Activated CD4-positive, CD25-positive, alpha-beta regulatory T cell treated with anti-CD3 and anti-CD28 coated beads, Interleukin-2, amount 50 U/mL, for 16 hours (primary cell): ENCODE data around the gene LRRC18.

Experiments used
- DNase-seq: peaks from one replicate; pipeline ENCODE4 v3.0.0-alpha.2; 2020; ENCODE audit warnings: low read depth, low spot score

The LRRC18 gene

GRCh38 chr10:48939790-48940325, at the start of gene LRRC18:
LRRC18 (minus strand) TSS chr10:48939840; CDS start chr10:48914155, 25,685 bp downstream.
- DNase-seq: no peak

GRCh38 chr10:48985621-48986158, 46.0 kb upstream of the LRRC18 start:
- no peak for DNase-seq

DNA sequence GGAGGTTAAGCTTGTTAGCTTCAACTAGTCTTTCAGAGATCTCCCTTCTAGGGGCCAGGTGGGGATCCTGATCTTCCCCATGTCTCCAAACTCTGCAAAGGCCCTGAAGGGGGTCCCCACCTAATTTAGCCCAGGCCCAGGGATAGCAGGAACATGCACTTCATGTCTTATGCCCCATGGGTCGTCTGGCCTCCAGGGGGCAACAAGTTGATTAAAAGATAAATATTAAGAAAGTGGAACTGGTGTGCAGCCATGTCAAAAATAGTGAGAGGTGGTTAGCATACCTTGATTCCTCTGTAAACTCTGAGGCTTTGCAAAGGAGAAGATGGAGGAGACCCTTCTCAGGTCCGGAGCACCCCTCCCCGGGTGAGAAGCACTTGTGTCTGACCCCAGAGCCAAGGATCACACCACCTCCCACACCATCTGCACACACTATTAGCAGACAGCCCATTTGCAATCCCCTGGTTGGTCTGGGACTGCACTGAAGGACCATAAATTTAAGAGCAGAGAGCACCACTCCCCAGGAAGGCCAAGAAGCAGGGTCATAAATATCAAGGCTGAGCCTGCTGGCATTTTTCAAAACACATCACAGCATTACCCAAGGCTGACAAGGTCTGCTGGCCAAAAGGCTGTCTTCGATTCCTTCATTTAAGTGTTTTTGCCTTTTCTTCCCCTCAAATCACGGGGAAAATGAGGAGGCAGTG, 44.2 kb upstream of the LRRC18 start:
- DNase-seq: no peak

- DNase-seq: no peak
These were observed 42.9 kb upstream of the LRRC18 start for GRCh38 chr10:48982584-48982983.

GRCh38 chr10:48981310-48981907, 41.8 kb upstream of the LRRC18 start:
- no peak for DNase-seq

- DNase-seq: no peak
These were observed 38.7 kb upstream of the LRRC18 start for GRCh38 chr10:48978318-48978717.

DNA sequence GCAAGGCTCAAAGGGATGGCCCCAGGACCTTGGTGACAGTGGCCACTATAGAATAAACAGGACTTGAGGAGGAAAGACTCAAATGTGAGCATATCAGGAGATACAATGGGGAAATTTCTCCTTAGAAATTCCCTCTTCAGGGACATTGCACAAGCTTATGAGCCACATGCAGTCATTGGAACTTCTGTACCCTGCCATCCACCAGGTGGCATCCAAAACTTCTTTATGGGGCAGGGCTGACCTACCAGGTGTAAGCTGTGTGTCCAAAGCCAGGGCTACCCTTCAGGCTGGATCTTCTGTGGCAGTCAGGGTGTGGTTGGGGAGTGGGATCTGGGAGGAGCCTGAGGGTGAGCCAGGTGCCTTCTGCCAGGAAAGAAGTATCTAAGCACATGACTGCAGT, 36.6 kb upstream of the LRRC18 start:
- no peak for DNase-seq

DNA sequence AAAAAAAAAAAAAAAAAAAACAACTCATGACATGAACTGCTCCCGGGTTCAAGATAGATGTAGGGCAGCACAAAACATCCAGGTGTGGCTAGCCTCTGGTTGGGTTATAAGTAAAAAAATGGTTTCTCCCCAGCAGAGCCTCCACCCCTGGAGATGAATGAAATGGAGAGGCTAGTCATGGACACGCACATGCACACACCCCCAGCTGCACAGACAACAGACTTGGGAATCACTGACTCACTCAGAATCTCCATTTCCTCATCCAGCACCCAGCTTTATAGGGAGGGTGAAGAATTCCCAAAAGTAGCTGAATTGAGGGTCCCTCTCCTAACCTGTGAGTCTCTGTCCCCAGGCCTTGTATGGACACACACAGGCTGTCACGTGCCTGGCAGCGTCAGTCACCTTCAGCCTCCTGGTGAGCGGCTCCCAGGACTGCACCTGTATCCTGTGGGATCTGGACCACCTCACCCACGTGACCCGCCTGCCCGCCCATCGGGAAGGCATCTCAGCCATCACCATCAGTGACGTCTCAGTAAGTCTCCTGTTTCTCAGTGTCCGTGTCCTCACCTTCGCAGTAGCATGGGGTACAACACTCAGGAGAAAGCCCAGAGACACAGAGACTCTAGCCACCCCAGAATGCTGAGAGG, 35.0 kb upstream of the LRRC18 start:
- DNase-seq: no peak

DNA sequence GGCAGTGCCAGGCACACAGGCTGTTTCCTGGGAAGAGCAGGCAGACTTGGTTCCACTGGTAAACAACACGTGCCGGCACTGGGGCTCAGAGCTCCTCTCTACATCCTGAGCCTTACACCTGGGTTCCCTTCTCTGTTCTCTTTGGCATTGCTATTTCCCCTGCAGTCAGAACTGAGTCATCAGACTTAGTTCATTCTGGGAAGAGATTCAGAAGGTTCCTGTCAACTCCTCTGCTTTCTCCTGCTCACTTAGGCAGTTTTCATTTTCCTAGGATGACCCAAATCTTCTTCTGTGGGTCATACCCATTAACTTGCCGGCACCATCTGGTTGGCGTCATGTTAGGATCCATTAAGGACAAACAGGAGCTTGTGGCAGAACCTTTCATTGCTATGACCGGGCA, 33.4 kb upstream of the LRRC18 start:
- no peak for DNase-seq

DNA sequence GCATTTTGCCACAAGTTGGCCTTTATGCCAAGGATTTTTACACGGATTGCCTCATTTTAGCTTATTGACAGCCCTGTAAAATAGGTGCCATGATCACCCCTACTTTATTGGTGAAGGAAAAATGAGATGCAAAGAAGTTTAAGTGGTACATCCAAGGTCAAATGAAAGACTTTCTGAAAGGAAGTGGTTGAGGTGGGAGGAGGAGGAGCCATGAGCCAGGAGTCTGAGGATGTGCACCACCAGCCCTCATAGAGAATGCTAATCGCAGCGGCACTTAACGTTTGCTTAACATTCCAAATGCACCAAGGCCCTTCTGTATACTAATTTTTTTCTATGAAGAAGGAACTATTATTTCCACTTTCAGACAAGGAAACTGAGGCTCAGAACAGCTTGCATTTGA, 31.0 kb upstream of the LRRC18 start:
- no peak for DNase-seq

GRCh38 chr10:48970046-48970445, 30.4 kb upstream of the LRRC18 start:
- DNase-seq: no peak

DNA sequence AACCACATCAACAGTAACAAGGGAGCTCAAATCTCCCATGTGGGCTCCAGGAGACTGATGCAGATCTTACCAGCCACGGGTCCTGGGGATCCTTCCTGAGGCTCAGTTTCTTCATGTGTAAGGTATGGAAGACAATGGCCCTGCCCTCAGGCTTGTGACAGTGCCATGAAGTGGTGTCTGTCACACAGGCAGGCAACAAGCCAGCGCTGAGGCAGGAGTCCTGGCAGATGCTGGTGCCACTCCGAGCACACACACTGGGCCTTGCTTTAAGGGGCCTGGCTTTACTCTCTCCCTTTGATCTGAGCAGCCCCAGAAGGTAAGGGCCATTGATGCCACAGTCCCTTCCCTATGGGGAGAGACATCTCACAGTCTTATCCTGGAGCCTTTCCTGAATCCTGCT, 28.4 kb upstream of the LRRC18 start:
- DNase-seq: no peak

GRCh38 chr10:48965460-48965859, 25.8 kb upstream of the LRRC18 start:
- no peak for DNase-seq

- DNase-seq: no peak
These were observed 24.4 kb upstream of the LRRC18 start for GRCh38 chr10:48964038-48964437.

- no peak for DNase-seq
These were observed 19.1 kb upstream of the LRRC18 start for GRCh38 chr10:48958598-48959190.

DNA sequence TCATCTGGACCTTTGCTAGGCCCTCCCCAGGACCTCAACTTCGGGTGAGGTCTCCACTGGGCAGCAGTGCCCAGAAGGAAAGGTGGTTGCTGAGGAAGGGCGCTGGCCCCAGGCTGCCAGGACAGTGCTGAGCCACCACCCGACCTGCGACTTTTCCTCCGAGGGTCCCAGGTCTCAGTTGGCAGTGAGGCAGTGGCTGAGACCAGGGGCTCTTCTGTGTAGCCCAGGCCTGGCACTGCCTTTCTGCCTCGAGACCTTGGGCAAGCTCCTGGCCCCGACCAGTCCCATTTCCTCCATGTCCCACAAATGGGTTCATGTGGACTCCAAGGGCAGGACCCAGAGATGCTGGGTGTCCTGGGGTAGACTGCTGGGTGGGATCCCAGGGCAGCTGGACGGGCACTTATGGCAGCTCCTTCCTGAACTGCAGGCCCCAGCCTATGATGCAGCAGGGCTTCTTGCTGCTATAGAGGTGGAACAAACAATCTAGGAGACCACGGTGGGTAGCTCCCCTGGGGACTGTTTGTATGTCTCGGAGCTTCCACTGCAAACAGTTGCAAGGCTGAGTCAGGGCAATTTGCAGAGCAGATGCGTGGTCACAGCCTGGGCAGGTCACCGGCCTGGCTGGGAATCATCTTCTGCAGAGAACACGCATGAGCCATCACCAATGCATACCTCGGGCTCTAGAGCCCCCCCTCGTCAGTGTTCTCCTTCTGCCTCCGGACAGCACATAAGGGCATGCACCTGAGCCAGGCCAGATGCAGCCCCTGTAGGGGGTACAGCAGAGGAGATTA, 17.9 kb upstream of the LRRC18 start:
- no peak for DNase-seq

DNA sequence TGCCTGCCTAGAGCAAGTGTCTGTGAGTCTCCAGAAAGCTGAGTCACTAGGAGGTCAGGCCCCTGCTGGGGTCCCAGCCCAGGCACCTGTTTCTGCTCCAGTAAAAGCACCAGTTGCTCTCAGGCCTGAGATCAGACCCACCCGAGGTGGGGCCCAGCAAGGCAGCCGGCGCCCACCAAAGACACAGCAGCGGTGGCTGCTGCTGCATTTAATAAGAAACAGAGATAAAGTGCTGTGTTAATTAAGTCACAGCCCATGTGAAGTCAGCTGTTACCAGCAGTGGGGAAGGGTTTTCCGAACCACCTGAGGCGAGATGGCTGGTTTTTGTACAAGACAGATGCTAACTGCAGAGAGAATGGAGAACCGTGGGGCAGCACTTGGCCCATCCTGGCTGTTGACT, 12.1 kb upstream of the LRRC18 start:
- DNase-seq: no peak

DNA sequence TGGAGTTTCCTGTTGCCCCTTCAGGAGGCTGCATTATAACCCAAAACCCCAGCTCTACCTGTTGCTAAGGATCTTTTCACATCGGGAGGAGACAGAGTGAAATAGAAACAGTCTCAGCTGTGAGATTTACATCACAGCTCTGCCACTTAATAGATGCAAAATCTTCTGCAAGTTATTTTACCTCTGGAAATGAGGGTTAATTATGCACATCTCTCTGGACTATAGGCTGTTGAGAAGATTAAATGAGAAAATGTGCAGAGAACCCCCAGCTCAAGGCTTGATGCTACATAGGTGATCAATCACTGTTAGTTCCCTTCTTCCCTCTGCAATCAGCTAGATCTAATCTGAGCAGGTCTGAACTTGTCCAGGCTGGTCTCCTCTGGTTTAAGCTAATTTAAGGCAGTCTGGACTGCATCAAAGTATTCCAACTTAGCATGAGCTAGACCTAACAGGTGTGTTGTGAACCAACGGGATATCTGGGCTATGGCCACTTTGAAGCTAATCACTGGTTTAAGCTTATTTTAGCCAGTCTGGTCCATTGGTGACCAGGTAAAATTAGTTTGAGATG, 8.9 kb upstream of the LRRC18 start:
- no peak for DNase-seq

GRCh38 chr10:48947690-48948469, 8.2 kb upstream of the LRRC18 start:
- DNase-seq: no peak

DNA sequence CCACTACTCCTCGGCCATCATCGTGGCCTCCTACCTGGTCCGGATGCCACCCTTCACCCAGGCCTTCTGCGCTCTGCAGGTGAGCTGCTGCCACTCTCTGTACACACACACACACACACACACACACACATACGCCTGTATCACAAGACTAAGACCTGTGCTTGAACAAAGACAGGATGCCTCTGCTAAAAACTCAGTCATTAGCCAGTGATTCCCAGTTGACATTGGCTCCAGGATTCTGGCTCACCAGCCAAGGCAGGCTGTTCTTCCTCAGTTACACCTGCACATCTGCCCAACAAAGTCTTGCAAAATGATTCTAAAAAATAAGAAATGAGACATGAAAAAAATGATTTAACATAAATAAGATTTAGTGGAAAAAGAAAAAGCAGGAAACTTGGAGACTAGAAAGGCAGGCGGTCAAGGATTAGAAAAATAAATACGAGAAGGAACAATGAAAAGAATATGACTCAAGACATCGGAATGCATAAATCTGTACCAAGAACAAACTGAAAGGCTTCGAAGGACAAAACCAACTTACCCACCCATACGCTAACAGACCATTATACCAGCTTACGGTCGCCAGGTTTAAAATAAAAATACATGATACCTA, 7.4 kb upstream of the LRRC18 start:
- DNase-seq: no peak
